Activated naive CD4-positive, alpha-beta T cell treated with Interleukin-2 at 50 U/mL for 16 hours (primary cell): ENCODE results near the gene EPS8L1.
"Not testable (repeated sequence)": the region's sequence is repeated elsewhere in the genome, so short reads cannot be mapped to it uniquely, and the experiment has no call there.

Source experiments
- DNase-seq: peaks from one replicate; pipeline ENCODE4 v3.0.0-alpha.2; 2020

Gene EPS8L1

DNA sequence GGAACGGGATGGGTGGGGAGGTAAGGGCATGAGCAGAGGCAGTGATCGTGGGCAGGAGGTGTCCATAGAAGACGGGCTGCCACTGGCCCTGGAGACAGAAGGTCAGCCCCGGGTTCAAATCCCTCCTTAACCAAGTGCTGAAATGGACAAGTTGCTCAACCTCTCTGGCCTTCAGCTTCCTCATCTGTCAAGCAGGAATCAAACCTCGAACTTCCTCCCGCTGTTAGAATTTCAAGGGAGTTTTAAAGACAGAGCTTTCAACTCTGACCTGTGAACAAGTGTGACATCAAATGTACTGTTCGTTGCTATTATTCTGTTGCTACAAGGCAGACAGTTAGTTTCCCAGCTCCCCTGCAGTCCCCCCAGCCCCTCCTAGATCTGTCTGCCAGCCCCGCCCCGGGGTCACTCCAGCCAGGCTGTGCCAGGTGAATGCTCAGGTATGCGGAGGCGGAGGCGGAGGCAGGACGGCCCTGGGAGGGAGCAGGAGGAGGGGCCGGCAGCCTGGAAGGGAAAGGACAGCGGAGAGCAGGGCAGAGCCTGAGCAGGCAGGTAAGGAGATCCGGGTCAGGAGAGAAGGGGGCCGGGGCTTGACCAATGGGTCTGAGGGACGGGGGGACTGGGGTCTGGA, at the start of gene EPS8L1:
Gene EPS8L1 (plus strand): TSS at position 499 of the 628 bp plus-strand sequence. CDS start 576 bp downstream, outside the sequence.
- DNase-seq = no peak

DNA sequence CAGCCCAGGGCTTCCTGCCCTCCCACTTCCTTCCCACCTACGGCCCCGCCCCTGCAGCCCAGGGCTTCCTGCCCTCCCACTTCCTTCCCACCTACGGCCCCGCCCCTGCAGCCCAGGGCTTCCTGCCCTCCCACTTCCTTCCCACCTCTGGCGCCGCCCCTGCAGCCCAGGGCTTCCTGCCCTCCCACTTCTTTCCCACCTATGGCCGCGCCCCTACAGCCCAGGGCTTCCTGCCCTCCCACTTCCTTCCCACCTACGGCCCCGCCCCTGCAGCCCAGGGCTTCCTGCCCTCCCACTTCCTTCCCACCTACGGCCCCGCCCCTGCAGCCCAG, 48.6 kb upstream of the EPS8L1 start:
- not testable (repeated sequence) for DNase-seq

DNA sequence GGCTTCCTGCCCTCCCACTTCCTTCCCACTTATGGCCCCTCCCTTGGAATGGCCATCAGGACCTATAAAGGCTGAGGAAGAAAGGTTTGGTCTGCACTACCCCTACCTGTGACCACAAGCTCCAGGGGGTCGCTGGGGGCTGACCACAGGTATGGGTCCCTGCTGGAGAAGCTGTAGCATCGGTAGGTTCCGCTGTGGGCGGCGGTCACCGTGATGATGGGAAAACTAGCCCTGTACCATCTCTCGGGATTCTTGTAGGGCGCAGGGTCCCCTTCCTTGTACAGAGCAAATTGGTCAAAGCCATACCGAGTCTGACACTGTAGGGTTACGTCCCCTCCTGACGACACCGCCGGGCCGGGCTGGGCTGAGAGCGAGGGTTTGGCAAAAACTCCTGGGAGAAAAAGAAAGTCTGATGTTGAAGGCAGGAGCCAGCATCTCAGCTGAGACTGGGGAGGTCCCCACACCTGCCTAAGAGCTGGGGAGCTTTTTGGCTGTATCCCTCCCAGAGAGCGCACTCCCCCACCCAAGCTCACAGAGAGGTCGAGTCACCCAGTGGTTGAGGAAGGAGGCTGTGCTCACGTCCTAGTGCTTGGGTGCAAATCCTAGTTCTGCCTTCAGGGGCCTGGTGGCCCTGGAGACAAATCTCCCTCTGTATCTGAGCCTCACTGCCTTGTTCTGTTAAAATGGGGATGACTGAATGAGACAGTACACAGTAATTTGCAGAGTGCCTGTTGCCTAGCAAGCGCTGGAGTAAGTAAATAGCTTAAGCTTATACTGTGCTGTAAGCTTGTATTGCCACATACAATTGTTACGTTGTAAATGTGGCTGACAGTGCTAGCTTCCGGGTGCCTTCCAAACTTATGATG, 48.0 kb upstream of the EPS8L1 start:
- DNase-seq = no peak

DNA sequence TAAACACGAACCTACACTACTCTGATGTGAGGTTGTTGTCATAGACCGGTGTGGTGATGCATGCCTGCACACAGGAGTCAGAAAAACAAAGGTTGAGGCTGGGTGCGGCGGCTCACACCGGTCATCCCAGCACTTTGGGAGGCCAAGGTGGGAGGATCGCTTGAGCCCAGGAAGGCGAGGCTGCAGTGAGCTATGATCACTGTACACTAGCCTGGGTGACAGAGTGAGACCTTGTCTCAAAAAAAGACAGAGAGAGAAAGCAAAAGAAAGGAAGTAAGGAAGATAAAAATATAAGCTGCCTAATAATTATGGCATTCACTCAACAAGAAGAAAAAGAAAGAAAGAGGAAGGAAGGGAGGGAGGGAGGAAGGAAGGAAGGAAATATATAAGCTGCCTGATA, 46.9 kb upstream of the EPS8L1 start:
- DNase-seq = no peak

DNA sequence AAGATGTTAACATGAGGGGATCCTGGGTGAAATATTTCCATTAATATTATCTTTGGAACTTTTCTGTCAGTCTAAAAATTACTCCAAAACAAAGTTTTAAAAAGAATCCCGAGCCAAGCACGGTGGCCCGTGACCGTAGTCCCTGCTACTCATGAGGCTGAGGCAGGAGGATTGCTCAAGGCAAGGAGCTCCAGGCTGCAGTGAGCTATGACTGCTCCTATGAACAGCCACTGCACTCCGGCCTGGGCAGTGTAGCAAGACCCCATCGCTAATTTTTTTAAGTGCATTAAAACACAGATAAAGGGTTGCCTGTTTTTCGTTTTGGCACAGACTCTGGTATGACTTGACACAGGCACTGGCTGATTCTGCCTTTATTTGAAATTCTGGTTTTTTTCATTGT, 44.5 kb upstream of the EPS8L1 start:
- DNase-seq = no peak

DNA sequence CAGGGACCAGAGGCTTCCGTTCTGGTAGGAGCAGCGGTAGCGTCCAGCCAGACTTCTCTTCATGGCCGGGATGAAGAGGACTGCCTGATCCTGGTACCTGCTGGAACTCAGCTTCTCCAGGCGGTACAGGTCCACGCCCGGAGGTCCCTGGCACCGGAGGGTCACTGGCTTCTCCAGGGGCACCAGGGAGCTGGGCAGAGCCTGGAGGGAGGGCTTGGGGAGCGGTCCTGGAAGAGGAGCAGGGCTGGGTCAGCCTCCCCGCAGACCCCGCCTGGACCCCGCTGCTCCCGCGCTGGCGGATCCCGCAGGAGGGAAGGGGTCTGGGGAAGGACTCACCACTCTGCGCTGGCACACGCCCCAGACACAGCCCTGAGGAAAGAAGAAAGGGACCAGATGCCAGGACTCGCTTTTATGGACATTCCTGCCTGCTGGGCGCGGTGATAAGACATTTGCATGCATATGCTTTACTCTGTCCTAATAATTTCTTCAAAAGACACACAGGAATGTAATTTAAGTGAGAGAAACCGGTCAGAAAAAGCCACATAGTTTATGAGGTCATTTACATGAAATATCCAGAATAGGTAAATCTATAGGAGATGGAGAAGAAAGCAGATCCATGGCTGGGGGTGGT, 43.4 kb upstream of the EPS8L1 start:
- DNase-seq = no peak

DNA sequence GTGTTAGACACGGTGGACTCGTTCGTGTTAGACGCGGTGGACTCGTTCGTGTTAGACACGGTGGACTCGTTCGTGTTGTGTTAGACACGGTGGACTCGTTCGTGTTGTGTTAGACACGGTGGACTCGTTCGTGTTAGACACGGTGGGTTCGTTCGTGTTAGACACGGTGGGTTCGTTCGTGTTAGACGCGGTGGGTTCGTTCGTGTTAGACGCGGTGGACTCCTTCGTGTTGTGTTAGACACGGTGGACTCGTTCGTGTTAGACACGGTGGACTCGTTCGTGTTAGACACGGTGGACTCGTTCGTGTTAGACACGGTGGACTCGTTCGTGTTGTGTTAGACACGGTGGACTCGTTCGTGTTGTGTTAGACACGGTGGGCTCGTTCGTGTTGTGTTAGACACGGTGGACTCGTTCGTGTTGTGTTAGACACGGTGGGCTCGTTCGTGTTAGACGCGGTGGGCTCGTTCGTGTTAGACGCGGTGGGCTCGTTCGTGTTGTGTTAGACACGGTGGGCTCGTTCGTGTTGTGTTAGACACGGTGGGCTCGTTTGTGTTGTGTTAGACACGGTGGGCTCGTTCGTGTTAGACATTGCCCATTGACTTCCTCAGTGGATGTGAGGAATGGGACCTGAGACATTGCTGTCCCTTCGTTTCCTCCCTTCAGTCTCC, 42.6 kb upstream of the EPS8L1 start:
- DNase-seq = not testable (repeated sequence)

DNA sequence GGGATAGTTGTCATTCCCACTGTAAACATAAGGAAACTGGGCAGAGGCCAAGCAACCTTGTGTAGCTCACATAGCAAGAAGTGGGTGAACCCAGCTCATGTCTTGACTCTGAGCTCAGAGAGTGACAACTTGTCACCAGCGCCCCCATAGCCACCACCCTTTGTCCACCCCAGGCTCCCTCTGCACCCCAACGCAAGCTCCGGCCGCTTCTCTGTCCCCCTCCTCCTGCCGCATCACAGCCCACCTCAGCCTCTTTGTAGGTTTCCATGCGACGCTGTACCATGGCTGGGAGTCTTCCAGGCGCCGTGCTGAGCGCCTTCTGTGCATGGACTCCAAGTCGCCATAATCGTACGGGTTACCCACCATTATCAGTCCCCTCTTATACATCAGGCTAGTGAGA, 40.9 kb upstream of the EPS8L1 start:
- no peak for DNase-seq

DNA sequence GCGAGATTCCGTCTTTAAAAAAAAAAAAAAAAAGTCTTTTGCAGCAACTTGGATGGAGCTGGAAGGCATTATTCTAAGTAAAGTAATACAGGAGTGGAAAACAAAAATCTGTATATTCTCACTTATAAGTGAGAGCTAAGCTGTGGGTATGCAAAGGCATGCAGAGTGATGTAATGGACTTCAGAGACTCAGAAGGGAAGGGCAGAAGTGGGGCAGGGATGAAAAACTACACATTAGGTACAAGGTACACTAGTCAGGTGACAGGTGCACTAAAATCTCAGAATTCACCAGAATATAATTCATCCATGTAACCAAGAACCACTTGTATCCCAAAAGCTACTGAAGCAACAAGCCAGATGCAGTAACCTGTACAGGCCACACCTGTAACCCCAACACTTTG, 39.6 kb upstream of the EPS8L1 start:
- no peak for DNase-seq

DNA sequence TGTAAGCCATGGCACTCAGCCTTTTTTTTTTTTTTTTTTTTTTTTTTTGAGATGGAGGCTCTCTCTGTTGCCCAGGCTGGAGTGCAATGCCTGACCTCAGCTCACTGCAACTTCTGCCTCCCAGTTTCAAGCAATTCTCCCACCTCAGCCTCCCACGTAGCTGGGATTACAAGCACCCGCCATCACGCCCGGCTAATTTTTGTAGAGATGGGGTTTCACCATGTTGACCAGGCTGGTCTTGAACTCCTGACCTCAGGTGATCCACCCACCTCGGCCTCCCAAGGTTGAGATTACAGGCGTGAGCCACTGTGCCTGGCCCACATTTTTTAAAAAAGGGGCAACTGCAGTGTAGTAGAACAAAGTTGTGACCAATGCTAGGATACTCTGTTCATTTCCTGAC, 38.1 kb upstream of the EPS8L1 start:
- not testable (repeated sequence) for DNase-seq

DNA sequence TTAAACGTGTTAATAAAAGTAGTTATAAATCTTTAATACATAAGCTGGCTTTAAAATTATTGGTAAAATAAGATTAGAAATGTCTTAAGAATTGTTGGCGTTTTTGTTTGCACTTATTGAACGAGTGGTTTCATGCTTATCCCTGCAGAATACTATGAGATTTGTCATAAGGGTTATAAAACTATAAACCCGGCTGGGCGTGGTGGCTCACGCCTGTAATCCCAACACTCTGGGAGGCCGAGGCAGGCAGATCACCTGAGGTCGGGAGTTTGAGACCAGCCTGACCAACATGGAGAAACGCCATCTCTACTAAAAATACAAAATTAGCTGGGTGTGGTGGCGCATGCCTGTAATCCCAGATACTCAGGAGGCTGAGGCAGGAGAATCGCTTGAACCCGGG, 35.0 kb upstream of the EPS8L1 start:
- DNase-seq = not testable (repeated sequence)

DNA sequence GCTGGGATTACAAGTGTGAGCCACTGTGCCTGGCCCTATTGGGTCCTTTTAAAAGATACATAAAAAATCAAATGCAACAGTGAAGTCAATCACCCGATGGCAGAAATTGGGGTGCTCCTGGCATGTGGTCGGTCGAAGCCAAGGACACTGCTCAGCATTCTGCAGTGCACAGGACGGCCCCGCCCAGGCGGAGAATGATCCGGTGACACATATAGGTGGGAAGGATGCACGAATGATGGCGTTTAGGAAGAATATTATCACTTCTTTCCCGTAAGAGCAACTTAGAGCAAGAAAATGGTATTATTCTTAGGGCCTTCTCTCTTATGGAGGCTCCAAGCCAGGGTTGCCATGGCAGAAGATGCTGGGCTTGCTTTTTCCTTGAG, 34.4 kb upstream of the EPS8L1 start:
- no peak for DNase-seq

DNA sequence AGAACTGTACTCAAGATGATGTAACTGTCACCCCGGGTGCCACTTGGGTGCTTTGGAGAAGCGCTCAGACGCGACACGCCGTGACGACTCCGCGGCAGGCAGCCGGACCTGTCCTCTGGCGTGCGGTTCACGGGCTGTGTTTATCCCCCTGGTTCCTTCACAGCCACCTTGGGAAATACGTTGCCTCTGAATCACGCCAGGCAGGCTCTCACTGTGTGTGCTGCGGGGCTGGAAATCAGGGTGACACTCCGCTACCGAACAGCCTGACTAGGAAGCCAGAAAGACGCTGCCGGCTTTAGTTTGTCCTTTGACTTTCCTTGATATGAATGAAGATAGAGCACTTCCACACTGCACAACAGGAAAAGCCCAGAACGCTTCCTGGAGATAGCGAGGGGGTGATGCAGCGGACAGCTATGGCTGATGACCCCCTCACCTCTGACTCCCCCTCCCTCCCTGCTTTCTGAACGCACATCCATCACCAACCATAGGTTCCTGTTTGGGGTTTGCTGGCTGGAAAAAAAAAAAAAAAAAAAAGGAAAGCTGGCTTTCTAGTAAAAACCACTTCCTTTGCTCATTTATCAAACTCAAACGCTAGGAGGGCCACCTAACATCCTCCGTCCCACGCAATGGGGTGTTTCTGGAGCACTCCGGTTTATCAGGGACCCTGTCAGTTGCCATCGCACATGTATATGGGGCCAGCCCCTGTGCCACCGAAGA, 33.9 kb upstream of the EPS8L1 start:
- DNase-seq = peak; percentile 29

DNA sequence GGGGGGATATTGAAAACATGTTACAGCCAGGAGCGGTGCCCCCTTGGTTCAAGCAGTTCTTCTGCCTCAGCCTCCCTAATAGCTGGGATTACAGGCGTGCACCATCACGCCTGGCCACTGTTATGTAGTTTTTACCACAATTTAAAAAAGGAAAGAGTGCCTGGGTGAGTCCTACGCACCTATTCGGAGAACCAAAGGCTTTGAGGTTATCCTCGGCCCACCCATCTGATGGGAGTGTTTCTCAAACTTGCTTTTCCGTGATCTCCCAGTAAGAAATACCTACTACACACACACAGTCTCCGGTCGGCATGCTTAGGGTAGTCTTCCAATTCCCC, 33.4 kb upstream of the EPS8L1 start:
- DNase-seq = no peak

DNA sequence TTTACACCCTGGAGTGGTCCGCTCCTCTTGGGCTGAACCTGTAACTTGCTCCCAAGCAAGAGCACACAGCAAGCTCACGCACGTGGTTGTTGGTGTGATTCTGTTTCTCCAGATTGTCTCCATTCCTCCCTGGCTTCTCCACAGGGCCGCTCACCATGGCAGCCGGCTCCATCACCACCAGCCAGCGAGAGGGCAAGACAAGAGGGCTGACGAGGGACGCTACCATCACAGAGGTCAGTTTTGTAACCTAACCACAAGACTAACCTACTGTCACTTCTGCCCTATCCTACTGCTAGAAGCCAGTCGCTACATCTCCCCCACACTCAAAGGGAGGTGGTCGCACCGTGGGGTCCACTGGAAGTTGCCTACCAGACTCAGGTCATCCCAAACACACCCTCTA, 33.0 kb upstream of the EPS8L1 start:
- DNase-seq = no peak

DNA sequence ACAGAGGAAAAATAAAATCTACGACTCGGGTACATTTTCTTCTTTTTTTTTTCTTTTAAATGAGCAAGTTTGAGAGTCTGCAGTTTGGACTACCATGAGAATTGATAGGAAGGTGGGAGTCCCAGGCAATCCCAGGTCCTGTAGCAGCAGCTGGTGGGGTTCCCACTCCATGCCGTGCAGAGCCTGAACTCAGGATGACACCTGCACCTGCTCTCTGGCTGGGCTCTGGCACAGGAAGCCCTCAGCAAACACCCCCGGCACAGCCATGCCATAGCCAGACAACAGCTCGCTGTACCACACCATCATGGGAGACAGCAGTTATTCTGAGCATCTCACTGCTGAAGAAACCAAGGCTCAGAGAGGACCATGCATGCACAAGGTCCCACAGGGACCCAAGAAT, 31.4 kb upstream of the EPS8L1 start:
- DNase-seq = no peak

DNA sequence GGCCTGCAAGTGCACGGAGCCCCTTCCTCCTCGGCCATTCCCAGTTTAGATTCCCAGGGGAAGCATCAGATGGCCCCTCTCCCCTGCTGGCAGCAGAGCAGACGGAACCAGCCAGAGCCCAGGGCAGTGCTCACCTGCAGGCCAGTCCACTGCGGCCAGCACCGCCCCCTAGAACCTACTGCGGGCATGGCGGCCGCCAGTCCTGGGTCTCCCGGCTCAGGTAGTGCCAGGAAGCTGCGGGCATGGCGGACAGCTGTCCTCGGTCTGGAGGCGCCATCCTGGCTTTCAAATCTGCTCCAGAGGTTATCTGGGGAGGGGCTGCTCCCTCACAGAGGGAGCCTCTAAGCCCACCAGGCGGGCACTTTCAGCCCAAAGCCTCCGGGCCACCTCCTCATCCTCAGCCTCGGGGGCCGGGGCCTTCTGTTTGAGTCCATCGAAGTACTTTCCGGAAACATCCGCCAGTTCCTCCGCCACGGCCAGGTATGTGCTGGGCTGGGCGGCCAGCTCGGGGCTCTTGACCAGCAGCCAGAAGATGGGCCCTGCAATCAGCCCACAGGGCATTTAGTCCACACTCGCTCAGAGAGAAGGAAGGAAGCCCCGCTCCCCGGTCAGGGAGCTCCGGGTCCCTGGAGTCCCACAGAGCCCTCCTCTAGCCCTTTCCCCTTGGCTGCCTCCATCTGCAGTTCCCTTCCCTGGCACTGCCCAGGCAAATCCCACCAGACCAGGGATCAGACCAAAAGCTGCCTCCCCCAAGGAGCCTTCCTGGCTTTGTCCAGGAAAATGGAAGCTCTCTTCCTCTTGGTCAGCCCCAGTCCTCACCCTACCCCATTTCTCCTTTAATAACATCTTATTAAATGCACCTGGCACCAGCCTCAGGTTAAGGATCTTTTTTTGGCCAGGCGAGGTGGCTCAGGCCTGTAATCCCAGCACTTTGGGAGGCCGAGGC, 30.6 kb upstream of the EPS8L1 start:
- no peak for DNase-seq

DNA sequence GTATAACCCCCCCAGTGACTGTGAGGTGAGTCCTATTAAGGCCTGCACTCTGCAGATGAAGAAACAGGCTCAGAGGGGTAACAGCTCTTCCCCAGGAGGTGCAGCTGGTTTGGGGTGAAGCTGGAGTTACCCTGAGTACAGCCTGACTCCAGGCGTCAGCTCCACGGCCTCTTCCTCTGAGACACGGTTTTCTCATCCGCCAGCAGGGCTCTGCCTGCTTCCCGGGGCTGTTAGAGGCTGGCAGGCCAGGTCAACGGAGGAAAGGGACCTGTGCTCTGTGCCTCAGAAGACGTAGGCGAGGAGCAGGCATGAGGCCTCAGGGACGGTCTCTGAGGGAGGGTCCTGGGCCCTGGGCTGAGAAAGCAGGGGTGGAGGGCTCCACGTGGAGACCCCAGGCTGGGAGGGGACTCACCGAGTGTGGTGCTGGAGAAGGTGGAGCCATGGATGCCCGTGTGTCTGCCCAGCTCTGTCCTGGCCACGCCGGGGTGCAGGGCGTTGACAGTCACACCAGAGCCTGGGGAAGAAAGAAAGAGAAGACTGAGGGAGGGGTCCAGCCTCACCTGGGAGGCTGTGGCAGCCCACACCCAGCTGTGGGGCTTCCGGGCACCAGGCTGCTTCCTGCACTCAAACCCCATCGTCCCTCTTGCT, 28.6 kb upstream of the EPS8L1 start:
- no peak for DNase-seq

DNA sequence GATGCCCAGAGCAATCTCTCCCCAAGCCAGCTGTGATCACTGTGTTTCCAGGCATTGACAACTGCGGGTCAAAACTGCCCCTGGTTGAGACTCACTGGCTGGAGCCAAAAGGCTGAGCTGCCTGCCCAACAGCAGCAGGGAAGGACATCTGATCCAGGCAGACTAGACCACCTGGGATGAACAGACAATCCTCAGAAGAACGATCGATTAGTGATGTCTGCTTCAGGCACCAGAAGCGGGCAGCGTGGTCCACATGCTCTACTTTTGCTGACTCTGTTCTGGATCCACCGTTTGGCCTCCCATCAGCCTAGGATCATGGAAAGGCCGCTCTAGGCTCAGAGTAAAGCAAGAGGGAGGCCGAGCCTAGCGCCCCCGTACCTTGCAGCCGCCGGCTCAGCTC, 27.7 kb upstream of the EPS8L1 start:
- DNase-seq = no peak

DNA sequence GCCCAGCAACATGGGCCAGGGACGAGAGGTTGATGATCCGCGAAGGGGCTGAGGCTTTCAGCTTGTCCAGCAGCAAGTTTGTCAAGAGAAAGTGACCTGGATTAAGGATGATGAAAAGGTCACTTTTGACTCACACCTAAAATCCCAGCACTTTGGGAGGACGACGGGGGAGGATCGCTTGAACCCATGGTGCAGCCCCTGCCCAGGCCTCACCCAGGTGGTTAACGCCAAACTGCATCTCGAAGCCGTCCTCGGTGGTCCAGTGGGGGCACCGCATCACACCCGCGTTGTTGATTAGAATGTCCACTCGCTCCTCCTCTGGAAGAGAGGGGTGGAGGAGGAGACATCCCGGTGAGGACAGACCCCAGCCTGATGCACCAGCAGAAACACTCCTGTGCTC, 27.2 kb upstream of the EPS8L1 start:
- DNase-seq = no peak

DNA sequence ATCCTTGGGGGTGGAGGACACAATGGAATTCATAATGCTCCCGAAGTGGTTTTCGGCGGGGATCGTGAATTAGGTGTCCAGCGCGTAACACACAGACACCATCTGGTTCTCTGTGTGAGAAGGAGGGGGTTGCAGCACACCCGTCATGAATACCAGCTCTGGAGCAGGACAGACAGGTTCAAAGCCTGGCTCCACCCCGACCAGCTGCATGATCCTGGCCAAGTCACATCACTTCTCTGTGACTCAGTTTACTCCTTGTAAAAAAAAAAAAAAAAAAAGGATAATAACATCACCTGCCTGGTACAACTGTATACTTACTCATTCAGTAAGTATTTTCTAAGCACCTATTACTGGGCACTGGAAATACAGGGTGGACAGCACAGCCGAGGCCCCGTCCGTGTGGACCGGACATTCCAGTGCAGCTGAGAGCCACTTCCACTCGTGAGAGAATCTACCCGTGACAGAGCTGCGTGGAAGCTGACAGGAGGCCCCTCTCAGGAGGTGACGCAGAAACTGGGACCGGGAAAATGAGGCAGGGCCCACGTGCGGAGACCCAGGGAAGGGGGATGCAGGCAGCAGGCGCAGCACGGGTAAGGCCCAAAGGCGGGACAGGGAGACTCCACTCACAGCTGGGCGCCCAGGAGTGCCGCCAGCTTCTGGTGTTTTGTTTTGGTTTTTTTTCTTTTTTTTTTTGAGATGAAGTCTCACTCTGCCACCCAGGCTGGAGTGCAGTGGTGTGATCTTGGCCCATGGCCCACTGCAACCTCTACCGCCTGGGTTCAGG, 24.7 kb upstream of the EPS8L1 start:
- DNase-seq = no peak
